Measurements from ENCODE around the gene FBRS. TPM values are rescaled to one million over a fixed set of nuclear protein-coding genes. Genes with fewer than 3 reads are reported as not detected.

Gene FBRS
- polyA plus RNA-seq, 1 experiment = 5.0 TPM

DNA sequence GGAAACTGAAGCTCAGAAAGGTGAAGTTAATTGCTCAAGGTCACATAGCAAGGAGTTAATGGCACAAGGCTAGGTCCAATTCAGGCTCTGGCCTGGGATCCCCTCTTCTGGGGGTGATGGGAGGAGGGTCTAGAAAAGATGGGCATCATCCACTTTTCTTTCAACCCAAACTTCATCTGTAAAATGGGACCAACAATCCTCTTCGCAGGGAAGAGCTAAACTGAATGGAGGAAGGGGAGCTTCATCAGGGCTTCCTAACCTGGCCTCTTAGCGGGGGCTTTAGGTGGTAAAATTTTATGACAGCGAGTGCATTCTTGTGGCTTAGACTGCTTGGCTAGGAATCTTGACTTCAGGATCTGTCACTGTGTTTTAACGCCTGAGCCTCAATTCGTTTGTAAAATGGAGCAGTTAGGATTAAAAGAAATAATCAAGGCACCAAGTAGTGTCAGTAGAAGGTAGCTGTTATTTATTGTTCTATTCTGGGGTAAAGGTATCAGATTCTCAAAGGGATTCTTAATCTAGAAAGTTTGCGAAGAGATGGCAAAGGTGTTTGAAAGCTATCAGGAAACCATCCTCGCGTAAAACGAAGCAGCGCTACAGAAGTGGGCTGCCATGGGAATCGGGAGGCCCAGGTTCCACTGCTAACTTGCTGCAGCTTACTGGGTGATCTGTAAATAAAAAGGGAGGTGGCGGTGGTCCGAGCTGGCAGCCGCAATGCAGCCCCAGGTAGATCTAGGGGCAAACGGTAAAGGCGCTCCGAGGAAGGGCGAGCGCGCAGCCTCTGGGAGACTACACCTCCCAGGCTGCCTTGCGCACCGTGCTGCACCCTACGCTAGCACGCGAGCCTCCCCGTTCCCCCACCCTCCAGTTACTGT, 39.3 kb downstream of the FBRS start:
- no peaks in the 10 kb centered on the region for H3K27me3 ChIP-seq (ENCODE audit: control insufficient read depth, insufficient read depth, low read length)
- ChIA-PET CTCF (interaction anchor here (0.6 to 2.0 kb wide), 6 partner anchors 38 to 268 kb away, joined by 3 to 5 read pairs (median 4); partner anchors contain the start of genes DCTPP1, FBRS and PRR14), POLR2A (interaction anchor here (1.3 to 1.6 kb wide), 2 partner anchors 39 to 139 kb away, joined by 4 to 5 read pairs; partner anchors contain the start of gene ZNF764)
- TF ChIP-seq, protein P1, sequence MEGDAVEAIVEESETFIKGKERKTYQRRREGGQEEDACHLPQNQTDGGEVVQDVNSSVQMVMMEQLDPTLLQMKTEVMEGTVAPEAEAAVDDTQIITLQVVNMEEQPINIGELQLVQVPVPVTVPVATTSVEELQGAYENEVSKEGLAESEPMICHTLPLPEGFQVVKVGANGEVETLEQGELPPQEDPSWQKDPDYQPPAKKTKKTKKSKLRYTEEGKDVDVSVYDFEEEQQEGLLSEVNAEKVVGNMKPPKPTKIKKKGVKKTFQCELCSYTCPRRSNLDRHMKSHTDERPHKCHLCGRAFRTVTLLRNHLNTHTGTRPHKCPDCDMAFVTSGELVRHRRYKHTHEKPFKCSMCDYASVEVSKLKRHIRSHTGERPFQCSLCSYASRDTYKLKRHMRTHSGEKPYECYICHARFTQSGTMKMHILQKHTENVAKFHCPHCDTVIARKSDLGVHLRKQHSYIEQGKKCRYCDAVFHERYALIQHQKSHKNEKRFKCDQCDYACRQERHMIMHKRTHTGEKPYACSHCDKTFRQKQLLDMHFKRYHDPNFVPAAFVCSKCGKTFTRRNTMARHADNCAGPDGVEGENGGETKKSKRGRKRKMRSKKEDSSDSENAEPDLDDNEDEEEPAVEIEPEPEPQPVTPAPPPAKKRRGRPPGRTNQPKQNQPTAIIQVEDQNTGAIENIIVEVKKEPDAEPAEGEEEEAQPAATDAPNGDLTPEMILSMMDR (IDR thresholded peaks at IDR 0.05; ENCODE audit: low read depth, low read length) = no peak
- peak overlapping the region; percentile 93 for H3K4me3 ChIP-seq (ENCODE audit: low read depth, low read length)
- peak overlapping the region; percentile 100 for H3K27ac ChIP-seq (ENCODE audit: low read depth, low read length)
- H3K9me3 ChIP-seq (ENCODE audit: control insufficient read depth, insufficient read depth, low read length) = no peaks in the 10 kb centered on the region; the same call in 1 of the 2 replicates
- DNase-seq (ENCODE audit: low read depth, low spot score) = no peak

DNA sequence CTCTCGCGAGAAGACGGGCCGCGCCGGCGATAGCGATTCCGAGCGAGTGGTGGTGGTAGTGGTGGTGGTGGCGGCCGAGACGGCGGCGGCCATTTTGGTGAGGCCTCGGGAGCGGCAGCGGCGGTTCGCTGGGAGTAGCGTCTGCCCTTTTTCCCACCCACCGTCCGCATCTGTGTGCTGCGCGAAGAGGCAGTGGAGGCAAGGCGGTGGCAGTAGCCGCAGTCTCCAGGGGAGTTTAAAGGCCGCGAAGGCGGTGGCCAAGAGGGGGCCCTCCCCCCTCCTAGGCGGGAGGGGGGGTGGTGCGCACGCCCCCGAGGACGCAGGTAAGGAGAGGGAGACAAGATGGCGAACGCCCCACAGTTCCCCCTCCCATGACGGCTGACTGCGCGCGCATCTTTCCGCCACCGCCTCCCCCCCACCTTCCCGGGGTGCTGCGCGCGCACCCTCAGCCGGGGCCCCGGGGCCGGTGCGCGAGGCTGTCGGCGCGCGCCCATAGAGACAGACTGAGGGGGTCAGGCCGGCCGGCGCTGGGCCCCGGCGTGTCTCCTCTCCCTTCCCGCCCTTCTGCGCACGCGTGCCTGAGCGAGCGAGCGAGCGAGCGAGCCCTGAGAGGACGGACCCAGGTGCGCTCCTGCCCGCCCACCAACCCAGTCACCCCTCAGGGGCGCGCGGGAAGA, 40.0 kb downstream of the FBRS start:
- CTCF ChIA-PET = interaction anchor here (0.6 kb wide), 1 partner anchor 249 kb away, joined by 5 read pairs; no protein-coding TSS in a partner anchor
- Histone ChIP-seq H3K4me3 (ENCODE audit: low read depth, low read length) (peak overlapping the region; percentile 93), H3K9me3 (ENCODE audit: control insufficient read depth, insufficient read depth, low read length) (no peaks in the 10 kb centered on the region; the same call in 1 of the 2 replicates), H3K27me3 (ENCODE audit: control insufficient read depth, insufficient read depth, low read length) (no peaks in the 10 kb centered on the region), H3K27ac (ENCODE audit: low read depth, low read length) (peak overlapping the region; percentile 100)
- peak; percentile 95 for DNase-seq (ENCODE audit: low read depth, low spot score)
- POLR2A ChIA-PET = interaction anchor here (1.3 to 1.6 kb wide), 2 partner anchors 39 to 140 kb away, joined by 4 to 5 read pairs; partner anchors contain the start of gene ZNF764
- TF ChIP-seq, protein P1 (IDR thresholded peaks at IDR 0.05; ENCODE audit: low read depth, low read length) = no peak

DNA sequence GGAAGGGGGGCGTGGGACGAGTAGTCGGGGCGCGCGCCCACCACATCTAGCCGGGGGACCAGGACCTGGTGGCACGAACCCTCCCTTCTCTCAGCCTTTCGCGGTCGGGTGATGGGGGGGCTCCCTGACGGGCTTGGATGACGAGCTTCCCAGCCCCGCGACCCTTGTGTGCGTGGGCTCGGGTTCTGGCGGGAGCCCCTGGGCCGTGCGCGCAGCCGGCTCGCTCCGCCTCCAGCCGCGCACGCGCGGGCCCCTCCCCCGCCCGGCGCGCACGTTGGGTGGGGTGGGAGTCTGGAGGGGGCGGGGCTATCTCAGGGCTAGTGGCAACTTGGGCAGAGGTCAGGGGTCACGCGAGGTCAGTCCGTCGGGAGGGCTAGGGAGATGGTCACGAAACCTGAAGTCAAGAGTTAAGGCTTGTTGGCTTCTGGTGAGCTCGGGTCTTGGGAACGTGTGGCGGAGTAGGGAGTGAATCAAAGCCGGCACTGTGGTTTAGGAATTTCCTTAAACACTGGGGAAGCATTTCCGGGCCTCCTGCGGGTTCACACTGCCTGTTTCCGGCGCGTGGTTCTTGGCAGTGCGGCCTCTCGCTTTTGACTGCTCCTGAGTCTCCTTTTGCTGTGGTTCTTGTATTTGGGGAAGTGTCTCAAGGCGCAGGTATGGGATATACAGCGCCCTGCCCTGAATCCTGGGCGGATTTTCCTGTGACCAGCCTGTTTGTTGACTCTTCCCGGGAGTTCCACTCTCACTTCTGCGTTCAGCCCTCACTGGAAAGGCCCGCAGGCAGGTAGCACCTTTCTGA, 40.8 kb downstream of the FBRS start, which contains the start of gene SRCAP:
TSS of gene SRCAP (plus strand) at position 356 of the 799 bp plus-strand sequence. CDS start 1,654 bp downstream, outside the sequence.
- ChIA-PET CTCF (no interaction called here), POLR2A (interaction anchor here (0.6 kb wide), 3 partner anchors 26 to 49 kb away, joined by 3 to 9 read pairs (median 6); no protein-coding TSS in a partner anchor)
- H3K27me3 ChIP-seq (ENCODE audit: control insufficient read depth, insufficient read depth, low read length) = no peaks in the 10 kb centered on the region
- H3K27ac ChIP-seq (ENCODE audit: low read depth, low read length) = peak within 1 kb of the TSS; percentile 100
- DNase-seq (ENCODE audit: low read depth, low spot score) = peak; percentile 20
- no peaks in the 10 kb centered on the region; the same call in 1 of the 2 replicates for H3K9me3 ChIP-seq (ENCODE audit: control insufficient read depth, insufficient read depth, low read length)
- TF ChIP-seq, protein P1 (IDR thresholded peaks at IDR 0.05; ENCODE audit: low read depth, low read length) = no peak
- H3K4me3 ChIP-seq (ENCODE audit: low read depth, low read length) = peak within 1 kb of the TSS; percentile 93

DNA sequence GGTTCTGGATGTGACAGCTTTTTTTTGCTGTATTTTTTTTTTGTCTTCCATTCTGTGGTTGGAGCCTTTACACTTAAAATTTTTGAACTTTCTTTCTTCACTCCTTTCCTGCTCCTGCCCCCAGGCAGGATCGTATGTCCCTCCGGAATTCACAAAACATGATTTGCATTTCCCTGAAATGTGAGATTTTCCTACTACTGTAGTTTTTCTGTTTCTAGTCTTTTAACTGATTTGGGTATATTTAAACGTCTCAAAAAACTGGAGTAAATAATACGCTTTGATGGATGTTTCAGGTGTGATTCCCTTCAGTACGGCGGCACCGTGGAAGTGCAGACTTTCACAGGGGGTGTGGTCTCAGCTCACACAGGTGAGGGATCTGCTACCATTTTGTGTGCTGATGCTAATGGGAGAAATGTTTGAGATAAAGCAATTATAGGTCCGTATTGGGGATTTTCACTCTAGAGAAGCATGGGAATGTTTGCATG, 41.4 kb downstream of the FBRS start:
- ChIA-PET CTCF (no interaction called here), POLR2A (no interaction called here)

More for the DNA sequence above, 41.4 kb downstream of the FBRS start:
- H3K9me3 ChIP-seq (ENCODE audit: control insufficient read depth, insufficient read depth, low read length) = no peaks in the 10 kb centered on the region; the same call in 1 of the 2 replicates
- peak overlapping the region; percentile 93 for H3K4me3 ChIP-seq (ENCODE audit: low read depth, low read length)
- no peaks in the 10 kb centered on the region for H3K27me3 ChIP-seq (ENCODE audit: control insufficient read depth, insufficient read depth, low read length)
- DNase-seq (ENCODE audit: low read depth, low spot score) = no peak
- H3K27ac ChIP-seq (ENCODE audit: low read depth, low read length) = peak overlapping the region; percentile 77
- TF ChIP-seq, protein P1 (IDR thresholded peaks at IDR 0.05; ENCODE audit: low read depth, low read length) = no peak
